ENCODE measurements around the gene GRK6.

GRK6 gene

GRCh38 chr5:177427211-177427822, 841 bp downstream of the GRK6 start:
- no peak for DNase-seq (ENCODE audit: low read depth)

- DNase-seq (ENCODE audit: low read depth), result no peak
Measured at GRCh38 chr5:177427919-177428573, 1.6 kb downstream of the GRK6 start.

- DNase-seq (ENCODE audit: low read depth), result no peak
Measured at GRCh38 chr5:177428574-177429217, 2.2 kb downstream of the GRK6 start.

GRCh38 chr5:177429248-177430040, 3.0 kb downstream of the GRK6 start:
- no peak for DNase-seq (ENCODE audit: low read depth)

- no peak for DNase-seq (ENCODE audit: low read depth)
Measured at GRCh38 chr5:177430140-177430951, 3.9 kb downstream of the GRK6 start.

- no peak for DNase-seq (ENCODE audit: low read depth)
Measured at GRCh38 chr5:177430972-177431316, 4.5 kb downstream of the GRK6 start.

GRCh38 chr5:177431317-177432142, 5.1 kb downstream of the GRK6 start:
- DNase-seq (ENCODE audit: low read depth), result no peak

GRCh38 chr5:177432143-177432838, 5.8 kb downstream of the GRK6 start:
- DNase-seq (ENCODE audit: low read depth), result no peak

- no peak for DNase-seq (ENCODE audit: low read depth)
Measured at GRCh38 chr5:177432839-177433657, 6.6 kb downstream of the GRK6 start.

- DNase-seq (ENCODE audit: low read depth), result no peak
Measured at GRCh38 chr5:177433658-177434217, 7.3 kb downstream of the GRK6 start.

- DNase-seq (ENCODE audit: low read depth), result no peak
Measured at GRCh38 chr5:177434437-177434836, 8.0 kb downstream of the GRK6 start.

GRCh38 chr5:177434942-177435738, 8.7 kb downstream of the GRK6 start:
- DNase-seq (ENCODE audit: low read depth), result no peak

GRCh38 chr5:177435847-177436536, 9.5 kb downstream of the GRK6 start:
- no peak for DNase-seq (ENCODE audit: low read depth)

- no peak for DNase-seq (ENCODE audit: low read depth)
Measured at GRCh38 chr5:177437623-177438022, 11.1 kb downstream of the GRK6 start.

- no peak for DNase-seq (ENCODE audit: low read depth)
Measured at GRCh38 chr5:177438468-177438867, 12.0 kb downstream of the GRK6 start.

- no peak for DNase-seq (ENCODE audit: low read depth)
Measured at GRCh38 chr5:177439518-177440053, 13.1 kb downstream of the GRK6 start.

GRCh38 chr5:177440211-177440989, 13.9 kb downstream of the GRK6 start:
- DNase-seq (ENCODE audit: low read depth), result no peak

Data from GM04503 (cell line).